PC-9 (cell line): ENCODE measurements around the gene ESRRG.

Source experiments
- CTCF ChIP-seq: fragments of 200-600 bp; sonication (generic); conservative IDR thresholded peaks from 2 replicates; pipeline ENCODE4 v1.6.1; 2017; ENCODE audit warnings: mixed run types, antibody characterized with exemption, mild to moderate bottlenecking, moderate library complexity
- EZH2 ChIP-seq: fragments of 200-600 bp; sonication (generic); IDR thresholded peaks from 2 replicates; pipeline ENCODE4 v1.8.0; 2017; ENCODE audit warnings: antibody characterized with exemption, low read depth

- TF ChIP-seq CTCF: no peak
- TF ChIP-seq EZH2: no peak
Measured at GRCh38 chr1:216499581-216500272, 223.5 kb downstream of the ESRRG start.
